LNCaP clone FGC (cell line): ENCODE data around the gene LXN.

Experiments used
- DNase-seq: peaks from one replicate; pipeline ENCODE4 v3.0.0-alpha.2; 2011; ENCODE audit warnings: low read depth
- H3K4me3 ChIP-seq: 2 replicates; pipeline ENCODE4 v1.5.1; 2011; ENCODE audit warnings: mild to moderate bottlenecking, low read depth, low read length, control low read depth
- CTCF ChIP-seq: IDR thresholded peaks from 2 replicates; pipeline ENCODE4 v1.5.1; 2012; ENCODE audit warnings: mild to moderate bottlenecking; ENCODE audit not compliant: control insufficient read depth, insufficient read depth; ENCODE audit errors: extremely low read depth

The LXN gene

GRCh38 chr3:158711886-158712285 lies 39.4 kb upstream of the LXN start:
- no peak for TF ChIP-seq CTCF
- no peak for DNase-seq
- no peak overlapping the region for H3K4me3 ChIP-seq

- no peak for DNase-seq
- H3K4me3 ChIP-seq, result no peak overlapping the region
- no peak for TF ChIP-seq CTCF
Measured at GRCh38 chr3:158710601-158711000, 38.2 kb upstream of the LXN start.

- H3K4me3 ChIP-seq, result no peak overlapping the region
- DNase-seq, result no peak
- no peak for TF ChIP-seq CTCF
Measured at GRCh38 chr3:158709666-158710083, 37.2 kb upstream of the LXN start.

- DNase-seq, result no peak
- no peak for TF ChIP-seq CTCF
- H3K4me3 ChIP-seq, result no peak overlapping the region
Measured at GRCh38 chr3:158703566-158703965, 31.1 kb upstream of the LXN start.

- no peak for DNase-seq
- H3K4me3 ChIP-seq, result no peak overlapping the region
- TF ChIP-seq CTCF, result no peak
Measured at GRCh38 chr3:158702815-158703481, 30.5 kb upstream of the LXN start.

- no peak for TF ChIP-seq CTCF
- DNase-seq, result no peak
- no peak overlapping the region for H3K4me3 ChIP-seq
Measured at GRCh38 chr3:158701420-158702065, 29.1 kb upstream of the LXN start.

GRCh38 chr3:158700559-158700958 lies 28.1 kb upstream of the LXN start:
- H3K4me3 ChIP-seq, result no peak overlapping the region
- no peak for DNase-seq
- TF ChIP-seq CTCF, result no peak
